GM18526 (cell line): ENCODE data around the gene AFG1L.

Source experiments
- POLR2A ChIP-seq: IDR thresholded peaks from 3 replicates; pipeline ENCODE4 v1.6.1; 2011; ENCODE audit not compliant: insufficient read length; ENCODE audit errors: extremely low read depth

Gene AFG1L

GRCh38 chr6:108285381-108285780 lies 9.5 kb upstream of the AFG1L start:
- TF ChIP-seq POLR2A = no peak

- no peak for TF ChIP-seq POLR2A
These were observed 8.5 kb upstream of the AFG1L start for GRCh38 chr6:108286366-108286765.

GRCh38 chr6:108287373-108287772 lies 7.5 kb upstream of the AFG1L start:
- no peak for TF ChIP-seq POLR2A

GRCh38 chr6:108288742-108289141 lies 6.1 kb upstream of the AFG1L start:
- TF ChIP-seq POLR2A = no peak

- TF ChIP-seq POLR2A = no peak
These were observed 3.8 kb upstream of the AFG1L start for GRCh38 chr6:108291091-108291490.

GRCh38 chr6:108293527-108294296 lies 1.1 kb upstream of the AFG1L start:
- TF ChIP-seq POLR2A = no peak

- TF ChIP-seq POLR2A = no peak
These were observed 542 bp upstream of the AFG1L start for GRCh38 chr6:108294297-108294726.

- no peak for TF ChIP-seq POLR2A
These were observed 822 bp downstream of the AFG1L start for GRCh38 chr6:108295676-108296075.

- TF ChIP-seq POLR2A = no peak
These were observed 7.5 kb downstream of the AFG1L start for GRCh38 chr6:108302386-108302785.

GRCh38 chr6:108304646-108305045 lies 9.8 kb downstream of the AFG1L start:
- TF ChIP-seq POLR2A = no peak

GRCh38 chr6:108309844-108310243 lies 15.0 kb downstream of the AFG1L start:
- TF ChIP-seq POLR2A = no peak

- no peak for TF ChIP-seq POLR2A
These were observed 17.8 kb downstream of the AFG1L start for GRCh38 chr6:108312605-108313004.

- no peak for TF ChIP-seq POLR2A
These were observed 26.4 kb downstream of the AFG1L start for GRCh38 chr6:108321253-108321747.

GRCh38 chr6:108322728-108323127 lies 27.9 kb downstream of the AFG1L start:
- no peak for TF ChIP-seq POLR2A

- no peak for TF ChIP-seq POLR2A
These were observed 29.0 kb downstream of the AFG1L start for GRCh38 chr6:108323710-108324466.

- no peak for TF ChIP-seq POLR2A
These were observed 36.0 kb downstream of the AFG1L start for GRCh38 chr6:108330806-108331205.
